Uterus (tissue), 2 donors: ENCODE measurements around the gene MYOD1.

Experiments used
- POLR2A ChIP-seq, 2 donors: fragments of 450-650 bp; IDR thresholded peaks; one replicate each; pipeline ENCODE4 v1.6.1; 2016; ENCODE audit warnings: antibody characterized with exemption in 2 of 2, mild to moderate bottlenecking in 1 of 2, moderate library complexity in 1 of 2
- TF ChIP-seq, protein P1 (sequence below), 4 experiments: fragments of 200-600 bp in 2 of 4; fragments of 450-650 bp in 2 of 4; sonication (generic) in 2 of 4; IDR thresholded peaks; one replicate each; pipeline ENCODE4 v1.5.1; 2016 to 2019; ENCODE audit warnings: antibody characterized with exemption in 4 of 4, mild to moderate bottlenecking in 2 of 4, moderate library complexity in 1 of 4

DNA sequence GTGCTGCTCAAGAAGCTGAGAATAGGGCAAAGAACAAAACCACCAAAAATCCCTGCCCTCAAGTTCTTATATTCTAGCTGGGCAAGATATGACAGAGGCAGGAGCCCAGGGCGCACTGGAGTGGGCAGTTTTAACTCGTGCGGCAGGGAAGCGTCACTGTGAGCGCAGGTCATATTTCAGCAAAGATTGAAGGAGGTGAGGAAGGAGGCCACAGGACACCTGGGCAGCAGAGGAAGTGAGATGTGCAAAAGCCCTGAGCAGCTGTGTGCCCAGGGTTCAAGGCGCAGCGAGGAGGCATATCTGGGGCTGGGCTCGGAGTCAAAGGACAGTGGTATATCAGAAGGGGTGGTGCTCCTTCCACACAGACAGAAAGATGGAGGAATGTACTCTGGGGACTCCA, 28.7 kb downstream of the MYOD1 start:
- no peak for TF ChIP-seq POLR2A (IDR thresholded peaks at IDR 0.05)
- TF ChIP-seq, protein P1, sequence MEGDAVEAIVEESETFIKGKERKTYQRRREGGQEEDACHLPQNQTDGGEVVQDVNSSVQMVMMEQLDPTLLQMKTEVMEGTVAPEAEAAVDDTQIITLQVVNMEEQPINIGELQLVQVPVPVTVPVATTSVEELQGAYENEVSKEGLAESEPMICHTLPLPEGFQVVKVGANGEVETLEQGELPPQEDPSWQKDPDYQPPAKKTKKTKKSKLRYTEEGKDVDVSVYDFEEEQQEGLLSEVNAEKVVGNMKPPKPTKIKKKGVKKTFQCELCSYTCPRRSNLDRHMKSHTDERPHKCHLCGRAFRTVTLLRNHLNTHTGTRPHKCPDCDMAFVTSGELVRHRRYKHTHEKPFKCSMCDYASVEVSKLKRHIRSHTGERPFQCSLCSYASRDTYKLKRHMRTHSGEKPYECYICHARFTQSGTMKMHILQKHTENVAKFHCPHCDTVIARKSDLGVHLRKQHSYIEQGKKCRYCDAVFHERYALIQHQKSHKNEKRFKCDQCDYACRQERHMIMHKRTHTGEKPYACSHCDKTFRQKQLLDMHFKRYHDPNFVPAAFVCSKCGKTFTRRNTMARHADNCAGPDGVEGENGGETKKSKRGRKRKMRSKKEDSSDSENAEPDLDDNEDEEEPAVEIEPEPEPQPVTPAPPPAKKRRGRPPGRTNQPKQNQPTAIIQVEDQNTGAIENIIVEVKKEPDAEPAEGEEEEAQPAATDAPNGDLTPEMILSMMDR (IDR thresholded peaks at IDR 0.05), result no peak
